Epithelial cell of prostate (primary cell): ENCODE data around the gene ABCG5.
A peak's percentile ranks its signal among the peaks of the same experiment; 100 is the strongest.

ENCODE experiments used
- DNase-seq: peaks from one replicate; pipeline ENCODE4 v3.0.0-alpha.2; 2011; ENCODE audit warnings: low read depth, low spot score
- H3K27ac ChIP-seq: fragments of 450-650 bp; 2 replicates; pipeline ENCODE4 v1.5.1; 2017; ENCODE audit warnings: mild to moderate bottlenecking

Gene ABCG5

GRCh38 chr2:43812947-43813346 lies 25.7 kb downstream of the ABCG5 start:
- no peak for DNase-seq
- H3K27ac ChIP-seq = no peak overlapping the region

- no peak overlapping the region for H3K27ac ChIP-seq
- no peak for DNase-seq
Measured at GRCh38 chr2:43812006-43812405, 26.6 kb downstream of the ABCG5 start.

GRCh38 chr2:43810888-43811287 lies 27.8 kb downstream of the ABCG5 start:
- DNase-seq = no peak
- H3K27ac ChIP-seq = no peak overlapping the region

GRCh38 chr2:43810452-43810851 lies 28.2 kb downstream of the ABCG5 start:
- DNase-seq = no peak
- no peak overlapping the region for H3K27ac ChIP-seq

GRCh38 chr2:43806719-43807031 lies 32.0 kb downstream of the ABCG5 start:
- H3K27ac ChIP-seq = no peak overlapping the region
- no peak for DNase-seq

GRCh38 chr2:43803113-43803512 lies 35.5 kb downstream of the ABCG5 start:
- H3K27ac ChIP-seq = no peak overlapping the region
- no peak for DNase-seq

- DNase-seq = no peak
- H3K27ac ChIP-seq = no peak overlapping the region
Measured at GRCh38 chr2:43802135-43802534, 36.5 kb downstream of the ABCG5 start.

- no peak overlapping the region for H3K27ac ChIP-seq
Measured at GRCh38 chr2:43800894-43801293, 37.7 kb downstream of the ABCG5 start.

GRCh38 chr2:43798300-43798699 lies 40.3 kb downstream of the ABCG5 start:
- no peak for DNase-seq

More at GRCh38 chr2:43800894-43801293, 37.7 kb downstream of the ABCG5 start:
- no peak for DNase-seq

GRCh38 chr2:43796206-43796605 lies 42.4 kb downstream of the ABCG5 start:
- H3K27ac ChIP-seq = no peak overlapping the region

More at GRCh38 chr2:43798300-43798699, 40.3 kb downstream of the ABCG5 start:
- no peak overlapping the region for H3K27ac ChIP-seq

GRCh38 chr2:43794956-43795355 lies 43.7 kb downstream of the ABCG5 start:
- no peak for DNase-seq
- H3K27ac ChIP-seq = no peak overlapping the region

More at GRCh38 chr2:43796206-43796605, 42.4 kb downstream of the ABCG5 start:
- no peak for DNase-seq

GRCh38 chr2:43792653-43793052 lies 46.0 kb downstream of the ABCG5 start:
- H3K27ac ChIP-seq = no peak overlapping the region
- no peak for DNase-seq

GRCh38 chr2:43791035-43791765 lies 47.4 kb downstream of the ABCG5 start:
- DNase-seq = no peak

GRCh38 chr2:43790147-43790546 lies 48.5 kb downstream of the ABCG5 start:
- H3K27ac ChIP-seq = no peak overlapping the region
- DNase-seq = no peak

More at GRCh38 chr2:43791035-43791765, 47.4 kb downstream of the ABCG5 start:
- no peak overlapping the region for H3K27ac ChIP-seq

GRCh38 chr2:43788646-43789045 lies 50.0 kb downstream of the ABCG5 start:
- H3K27ac ChIP-seq = no peak overlapping the region
- no peak for DNase-seq

GRCh38 chr2:43787895-43788294 lies 50.7 kb downstream of the ABCG5 start:
- DNase-seq = no peak
- no peak overlapping the region for H3K27ac ChIP-seq

GRCh38 chr2:43778233-43778632 lies 60.4 kb downstream of the ABCG5 start:
- H3K27ac ChIP-seq = no peak overlapping the region
- no peak for DNase-seq

GRCh38 chr2:43777306-43777926 lies 61.2 kb downstream of the ABCG5 start:
- no peak for DNase-seq
- H3K27ac ChIP-seq = no peak overlapping the region

- H3K27ac ChIP-seq = no peak overlapping the region
- no peak for DNase-seq
Measured at GRCh38 chr2:43776324-43776723, 62.3 kb downstream of the ABCG5 start.

- DNase-seq = no peak
- H3K27ac ChIP-seq = peak overlapping the region; percentile 85
Measured at GRCh38 chr2:43774617-43775016, 64.0 kb downstream of the ABCG5 start.

GRCh38 chr2:43773876-43774613 lies 64.6 kb downstream of the ABCG5 start, which contains the start of gene DYNC2LI1:
Gene DYNC2LI1 (plus strand): TSS chr2:43774039. CDS start chr2:43774139, 100 bp downstream.
- peak within 1 kb of the TSS; percentile 85 for H3K27ac ChIP-seq
- peak; percentile 55 for DNase-seq
